Measurements from ENCODE around the gene PHPT1. TPM values are rescaled to one million over a fixed set of nuclear protein-coding genes. Genes with fewer than 3 reads are reported as not detected.

Gene PHPT1
- total RNA-seq, 1 experiment from 2014 or later = 125 TPM

DNA sequence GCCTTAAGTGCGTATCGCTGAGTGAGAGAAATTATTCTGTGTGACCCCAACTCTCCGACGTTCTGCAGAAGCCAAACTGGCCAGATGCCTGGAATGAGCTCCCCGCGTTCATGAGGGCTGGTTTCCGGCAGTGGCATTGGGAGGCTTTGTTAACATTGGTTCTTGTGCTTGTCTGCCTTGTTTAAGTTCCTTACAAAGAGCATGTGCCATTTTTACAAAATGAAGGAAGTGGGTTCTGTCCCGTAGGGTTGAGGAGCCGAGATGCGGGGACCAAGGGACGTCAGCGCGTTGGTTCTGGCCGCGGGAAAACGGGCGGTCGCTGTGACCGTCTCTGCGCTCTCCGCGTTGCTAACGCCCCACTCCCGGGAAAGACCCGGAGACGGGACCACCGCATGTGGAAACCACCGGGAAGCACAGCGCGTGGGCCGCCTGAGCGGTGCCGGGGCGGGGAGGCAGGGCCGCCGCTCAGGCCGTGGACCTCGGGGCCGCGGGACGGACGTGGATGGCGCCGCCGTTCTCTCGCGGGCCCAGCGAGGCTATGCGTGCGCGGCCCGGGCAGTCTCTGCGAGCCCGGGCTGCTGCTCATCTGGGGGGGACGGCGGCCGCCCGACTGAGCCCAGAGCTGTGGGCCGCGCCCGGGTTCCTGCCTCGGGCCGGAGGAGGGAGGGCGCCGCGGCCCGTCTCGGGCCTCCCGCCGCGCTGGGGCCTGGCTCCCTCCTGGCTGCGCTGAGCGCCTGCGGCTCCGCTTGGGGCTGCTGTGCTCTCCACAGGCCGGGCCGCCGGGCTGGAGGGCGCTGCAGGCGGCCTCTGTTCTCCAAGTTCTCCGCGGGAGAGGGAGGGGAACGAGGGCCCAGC lies 28.0 kb upstream of the PHPT1 start:
- in situ Hi-C loops (cut with HindIII; ENCODE audit: low pct_unique_long_range_greater_than_20kb, low sequenced_read_pairs) = no loop called here
- DNase-seq (ENCODE audit: low read depth) = no peak

- in situ Hi-C loops (cut with HindIII; ENCODE audit: low pct_unique_long_range_greater_than_20kb, low sequenced_read_pairs) = no loop called here
- DNase-seq (ENCODE audit: low read depth) = no peak
These were observed 27.2 kb upstream of the PHPT1 start for GRCh38 chr9:136821826-136822544.

- no peak for DNase-seq (ENCODE audit: low read depth)
- in situ Hi-C loops (cut with HindIII; ENCODE audit: low pct_unique_long_range_greater_than_20kb, low sequenced_read_pairs) = no loop called here
These were observed 25.8 kb upstream of the PHPT1 start for GRCh38 chr9:136823136-136824046.

GRCh38 chr9:136824496-136825225 lies 24.5 kb upstream of the PHPT1 start:
- in situ Hi-C loops (cut with HindIII; ENCODE audit: low pct_unique_long_range_greater_than_20kb, low sequenced_read_pairs) = no loop called here
- DNase-seq (ENCODE audit: low read depth) = no peak

- in situ Hi-C loops (cut with HindIII; ENCODE audit: low pct_unique_long_range_greater_than_20kb, low sequenced_read_pairs) = no loop called here
- no peak for DNase-seq (ENCODE audit: low read depth)
These were observed 23.7 kb upstream of the PHPT1 start for GRCh38 chr9:136825295-136826187.

DNA sequence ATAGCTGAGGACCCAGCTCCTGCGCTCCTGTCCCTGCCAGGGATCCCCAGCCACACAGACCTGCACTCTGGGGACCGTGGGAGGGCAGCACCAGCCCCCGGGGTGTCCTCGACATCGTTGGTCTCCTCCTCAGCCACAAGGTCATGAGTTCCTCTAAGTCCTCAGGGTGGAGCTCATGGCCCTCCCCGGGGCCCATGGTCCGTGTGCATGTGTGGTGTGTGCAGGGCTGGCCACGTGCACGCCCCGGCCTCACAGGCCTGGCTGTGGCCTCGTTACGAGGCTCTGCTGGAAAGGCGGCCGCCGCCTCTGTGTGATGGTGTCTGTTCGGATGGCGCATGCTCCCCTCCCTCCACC lies 23.0 kb upstream of the PHPT1 start:
- no peak for DNase-seq (ENCODE audit: low read depth)
- in situ Hi-C loops (cut with HindIII; ENCODE audit: low pct_unique_long_range_greater_than_20kb, low sequenced_read_pairs) = no loop called here

GRCh38 chr9:136826703-136827582 lies 22.3 kb upstream of the PHPT1 start:
- DNase-seq (ENCODE audit: low read depth) = no peak
- in situ Hi-C loops (cut with HindIII; ENCODE audit: low pct_unique_long_range_greater_than_20kb, low sequenced_read_pairs) = no loop called here

DNA sequence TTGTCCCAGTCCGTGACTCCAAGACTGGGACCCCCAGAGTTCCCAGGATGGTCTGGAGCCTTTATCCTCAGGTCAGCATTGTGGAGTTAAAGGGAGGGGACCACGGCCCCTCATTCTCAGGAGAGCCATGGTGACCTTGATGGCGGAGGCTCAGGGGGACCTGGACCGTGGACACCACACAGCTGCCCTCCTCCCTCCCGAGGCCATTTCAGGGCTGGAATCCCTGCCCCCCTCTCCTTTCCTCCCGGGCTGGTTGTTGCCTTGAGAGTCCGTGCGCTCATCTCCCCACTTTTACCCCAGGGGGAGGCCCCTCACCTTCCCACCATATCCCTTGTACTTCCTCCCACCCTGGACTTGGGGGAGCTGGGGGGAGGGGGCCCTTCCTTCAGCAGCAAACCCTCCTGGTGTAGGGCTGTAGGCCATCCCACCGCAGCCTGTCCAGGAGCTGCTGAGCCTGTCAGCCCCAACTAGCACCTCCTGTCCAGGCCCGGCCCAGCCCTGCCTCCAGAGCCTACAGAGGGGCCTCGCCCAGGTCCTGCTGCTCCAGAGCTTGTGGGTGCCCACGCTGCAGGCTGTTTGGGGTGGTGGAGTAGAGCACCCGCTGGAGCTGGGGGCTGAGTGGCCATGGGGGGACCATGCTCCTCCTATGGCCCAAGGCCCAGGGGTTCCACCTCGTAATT lies 21.3 kb upstream of the PHPT1 start:
- in situ Hi-C loops (cut with HindIII; ENCODE audit: low pct_unique_long_range_greater_than_20kb, low sequenced_read_pairs) = no loop called here
- no peak for DNase-seq (ENCODE audit: low read depth)

DNA sequence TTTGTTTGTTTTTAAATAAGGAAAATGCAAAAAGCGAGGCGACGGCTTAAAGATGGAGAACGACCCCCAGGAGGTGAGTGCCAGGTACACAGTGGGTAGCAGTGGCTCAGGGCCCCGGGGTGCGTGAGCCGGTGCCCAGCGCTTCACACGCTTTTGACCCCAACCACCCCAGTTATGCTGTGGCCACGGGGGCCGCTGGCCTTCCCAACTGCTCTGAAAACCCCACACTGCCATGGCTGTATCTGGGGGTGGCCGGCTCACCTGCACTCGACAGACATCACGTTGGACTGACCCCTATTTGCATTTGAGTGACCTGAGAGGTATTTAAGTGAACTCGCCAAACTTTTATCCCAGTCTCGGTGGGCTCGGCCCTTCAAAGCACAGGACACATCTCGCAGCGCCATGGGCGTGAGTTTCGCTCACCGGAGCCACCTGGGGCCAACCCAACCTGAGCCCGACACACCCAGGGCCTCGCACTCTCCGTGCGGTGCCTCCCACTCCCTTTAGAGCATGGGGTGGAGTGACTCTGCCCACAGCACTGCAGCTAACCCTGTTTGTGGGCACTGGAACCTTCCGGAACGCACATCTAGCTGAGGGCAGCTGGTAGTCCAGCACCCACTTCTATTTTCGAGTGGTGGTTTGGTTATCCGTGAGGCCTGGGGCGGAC lies 20.6 kb upstream of the PHPT1 start:
- in situ Hi-C loops (cut with HindIII; ENCODE audit: low pct_unique_long_range_greater_than_20kb, low sequenced_read_pairs) = no loop called here
- DNase-seq (ENCODE audit: low read depth) = no peak

DNA sequence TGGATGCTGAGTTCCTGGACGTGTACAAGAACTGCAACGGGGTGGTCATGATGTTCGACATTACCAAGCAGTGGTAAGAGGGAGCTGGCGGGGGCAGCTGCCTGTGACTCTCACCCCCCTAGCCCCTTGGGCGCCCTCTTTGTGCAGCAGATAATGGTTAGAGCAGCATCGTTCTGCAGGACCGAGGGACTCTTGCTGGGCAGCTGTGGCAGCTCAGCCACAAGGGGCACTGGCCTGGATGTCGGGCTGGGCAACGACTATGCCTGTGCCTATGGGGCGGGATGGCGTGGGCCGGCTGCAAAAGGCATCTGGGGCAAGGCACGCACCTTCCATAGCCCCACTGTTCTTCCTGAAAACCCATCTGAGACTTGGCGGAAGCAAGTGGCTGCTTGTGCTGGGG lies 19.8 kb upstream of the PHPT1 start:
- in situ Hi-C loops (cut with HindIII; ENCODE audit: low pct_unique_long_range_greater_than_20kb, low sequenced_read_pairs) = no loop called here
- DNase-seq (ENCODE audit: low read depth) = no peak

DNA sequence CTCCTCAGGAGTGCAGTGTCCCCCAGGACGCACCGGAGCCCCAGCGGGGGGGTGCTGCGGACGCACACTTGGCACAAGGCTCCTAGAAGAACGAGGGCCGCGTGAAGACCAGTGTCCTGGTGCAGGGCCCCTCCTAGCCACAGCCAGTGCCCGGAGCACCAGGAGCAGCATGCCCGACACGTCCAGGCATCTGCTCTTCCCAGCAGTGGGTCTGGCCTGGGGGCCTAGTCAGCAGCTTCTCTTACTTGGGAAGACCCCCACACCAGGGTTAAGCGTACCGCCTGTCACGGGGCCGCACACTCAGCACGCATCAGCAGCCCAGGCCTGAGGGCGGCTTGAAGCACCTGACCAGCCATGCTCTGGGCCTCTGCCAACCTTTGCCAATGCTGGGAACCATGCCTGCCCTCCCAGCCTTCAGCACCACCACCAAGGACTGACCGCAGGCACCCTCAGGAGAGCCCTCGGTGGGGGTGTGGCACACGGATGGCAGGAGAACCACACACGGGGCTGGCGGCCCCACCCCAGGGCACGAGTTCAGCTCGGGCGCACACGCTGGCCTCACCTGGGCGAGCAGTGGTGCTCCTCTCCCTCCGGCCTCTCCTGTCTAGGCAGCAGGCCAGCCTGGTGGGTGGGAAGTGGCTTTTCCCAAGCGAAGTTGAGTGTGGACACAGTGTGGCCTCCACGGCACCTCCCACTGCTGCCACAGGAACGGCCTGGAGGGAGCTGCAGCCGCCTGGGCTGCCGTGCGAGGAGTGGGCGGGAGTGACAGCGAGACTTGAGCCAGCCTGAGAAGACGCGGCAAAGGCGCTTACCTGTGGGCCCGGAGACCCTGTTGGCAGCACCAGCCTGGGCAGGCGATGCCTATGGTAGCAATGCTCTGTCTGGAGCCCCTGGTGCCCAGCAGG lies 19.0 kb upstream of the PHPT1 start:
- DNase-seq (ENCODE audit: low read depth) = no peak

DNA sequence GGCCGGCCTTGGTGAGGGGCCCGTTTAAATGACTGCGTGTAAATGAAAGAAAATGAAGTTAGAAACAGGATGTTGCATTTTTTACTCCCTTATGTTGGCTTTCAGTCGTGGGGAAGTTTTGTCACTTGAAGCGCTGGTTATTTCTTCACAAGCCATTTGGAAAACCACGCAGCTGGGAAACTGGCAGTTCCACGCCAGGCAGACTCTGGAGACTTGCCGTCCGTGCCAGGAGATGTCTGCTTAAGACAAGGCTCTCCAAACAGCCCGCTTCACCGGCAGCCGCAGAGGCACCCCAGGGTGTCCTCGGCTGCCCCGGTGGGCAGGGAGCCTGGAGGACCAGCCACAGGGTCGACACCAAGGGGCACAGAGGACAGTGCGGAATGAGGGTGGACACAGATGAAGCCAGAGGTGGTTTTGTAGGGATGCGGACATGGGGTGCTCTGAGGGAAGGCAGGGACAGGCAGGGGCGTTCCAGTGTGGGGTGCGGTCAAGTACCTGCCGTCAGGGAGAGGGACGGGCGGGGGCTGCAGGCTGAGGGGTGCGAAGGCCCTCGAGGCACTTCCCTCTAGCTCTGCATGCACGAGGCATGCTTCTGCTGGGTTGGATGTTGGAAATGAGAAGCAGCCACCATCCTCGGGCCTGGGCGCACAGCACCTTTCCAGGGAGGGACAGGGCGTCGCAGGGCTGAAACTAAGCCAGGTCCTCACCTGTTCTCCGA lies 18.0 kb upstream of the PHPT1 start:
- in situ Hi-C loops (cut with HindIII; ENCODE audit: low pct_unique_long_range_greater_than_20kb, low sequenced_read_pairs) = no loop called here

More for the DNA sequence above, 19.0 kb upstream of the PHPT1 start:
- in situ Hi-C loops (cut with HindIII; ENCODE audit: low pct_unique_long_range_greater_than_20kb, low sequenced_read_pairs) = no loop called here

DNA sequence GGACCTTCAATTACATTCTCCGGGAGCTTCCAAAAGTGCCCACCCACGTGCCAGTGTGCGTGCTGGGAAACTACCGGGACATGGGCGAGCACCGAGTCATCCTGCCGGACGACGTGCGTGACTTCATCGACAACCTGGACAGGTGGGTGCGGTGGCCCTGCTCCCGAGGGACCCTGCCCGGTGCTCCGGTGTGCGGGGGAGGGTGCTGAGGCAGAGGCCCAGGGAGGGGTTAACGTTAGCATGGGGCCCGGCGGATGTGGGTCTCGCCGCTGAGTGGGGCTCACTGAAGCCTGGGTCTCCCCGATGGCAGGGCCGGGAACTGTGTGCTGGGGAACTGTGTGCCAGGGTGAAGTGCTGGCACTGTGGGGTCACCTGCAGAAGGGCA lies 17.5 kb upstream of the PHPT1 start:
- DNase-seq (ENCODE audit: low read depth) = no peak
- in situ Hi-C loops (cut with HindIII; ENCODE audit: low pct_unique_long_range_greater_than_20kb, low sequenced_read_pairs) = no loop called here

More for the DNA sequence above, 18.0 kb upstream of the PHPT1 start:
- DNase-seq (ENCODE audit: low read depth) = no peak

GRCh38 chr9:136832581-136832980 lies 16.6 kb upstream of the PHPT1 start:
- no peak for DNase-seq (ENCODE audit: low read depth)
- in situ Hi-C loops (cut with HindIII; ENCODE audit: low pct_unique_long_range_greater_than_20kb, low sequenced_read_pairs) = no loop called here

Data from Caki2 (cell line).